HepG2 (cell line): ENCODE measurements around the gene GRIP2. TPM values are rescaled to one million over a fixed set of nuclear protein-coding genes. Genes with fewer than 3 reads are reported as not detected.

Experiments used
- ATAC-seq: fragments of 200-7000 bp; cut with Tn5 transposase; 3 replicates; pipeline ENCODE4 v1.9.1; 2020; ENCODE audit warnings: mild to moderate bottlenecking, moderate library complexity
- BruUV-seq: library from RNA; stranded (reverse); fragments of 400-500 nt; replicated peaks from 2 replicates; lab custom pipeline; 2021; lab: Mats Ljungman, UMichigan
- CTCF ChIA-PET: fragments of 300-600 bp; formaldehyde crosslinking; extraction: SDS; loops from one replicate; lab custom pipeline; 2021; ENCODE audit warnings: low total read pairs, inconsistent platforms, low intra/inter-chr PET ratio; lab: Yijun Ruan, JAX
- POLR2A ChIA-PET: fragments of 350-600 bp; sonication (Branson Sonifier 250); formaldehyde crosslinking; loops from one replicate; lab custom pipeline; 2020; ENCODE audit warnings: antibody characterized with exemption, inconsistent platforms; lab: Yijun Ruan, JAX
- DNase-seq: peaks from one replicate; pipeline ENCODE4 v3.0.0-alpha.2; 2015; ENCODE audit warnings: low spot score
- FAIRE-seq: peaks from 3 replicates; lab custom pipeline; 2011; peaks lifted over from hg19 to GRCh38; lab: Jason Lieb, UNC
- H2AFZ ChIP-seq: one replicate; pipeline ENCODE4 v1.6.1; 2011; ENCODE audit warnings: low read length, inconsistent platforms
- H3K27ac ChIP-seq: fragments of 300-600 bp; 3 replicates; pipeline ENCODE4 v1.8.0; 2011; ENCODE audit warnings: mixed run types, mild to moderate bottlenecking, mixed read lengths, low read length, inconsistent platforms; ENCODE audit not compliant: insufficient read depth; ENCODE audit errors: extremely low read length
- H3K27me3 ChIP-seq, 2 experiments: fragments of 200-600 bp in 1 of 2; 2 replicates in 1 of 2; 3 replicates in 1 of 2; pipeline versions ENCODE4 v1.6.0 to v1.8.0; 2011; ENCODE audit warnings: low read length in 2 of 2, mild to moderate bottlenecking in 2 of 2, moderate library complexity in 2 of 2, inconsistent platforms in 1 of 2; ENCODE audit not compliant: insufficient read depth in 2 of 2, control insufficient read depth in 1 of 2
- H3K36me3 ChIP-seq, 2 experiments: fragments of 200-600 bp in 1 of 2; replicated peaks in 1 of 2; 2 replicates in 1 of 2; 3 replicates in 1 of 2; pipeline versions ENCODE4 v1.5.1 to v1.8.0; 2011; ENCODE audit warnings: low read length in 2 of 2, inconsistent platforms in 1 of 2; ENCODE audit not compliant: insufficient read depth in 2 of 2, control insufficient read depth in 1 of 2
- H3K4me1 ChIP-seq: 2 replicates; pipeline ENCODE4 v1.5.1; 2012; ENCODE audit warnings: low read length, inconsistent platforms; ENCODE audit not compliant: insufficient read depth
- H3K4me2 ChIP-seq: 2 replicates; pipeline ENCODE4 v1.6.0; 2011; ENCODE audit warnings: low read depth, low read length, inconsistent platforms
- H3K4me3 ChIP-seq, 3 experiments: fragments of 200-600 bp in 1 of 3; sonication (generic), shearing (Covaris generic) in 1 of 3; replicated peaks in 1 of 3; 2 replicates each; pipeline ENCODE4 v1.5.1; 2011 to 2016; ENCODE audit warnings: low read length in 3 of 3, inconsistent platforms in 2 of 3, low read depth in 2 of 3, mild to moderate bottlenecking in 2 of 3, control low read depth in 1 of 3, mixed read lengths in 1 of 3; ENCODE audit not compliant: insufficient read depth in 1 of 3
- H3K79me2 ChIP-seq: one replicate; pipeline ENCODE4 v1.6.1; 2011; ENCODE audit warnings: low read length, inconsistent platforms; ENCODE audit not compliant: insufficient read depth
- H3K9ac ChIP-seq: 2 replicates; pipeline ENCODE4 v1.6.0; 2011; ENCODE audit warnings: mild to moderate bottlenecking, low read depth, low read length, inconsistent platforms; ENCODE audit not compliant: insufficient read depth
- H3K9me3 ChIP-seq: 2 replicates; pipeline ENCODE4 v1.5.1; 2012; ENCODE audit warnings: mild to moderate bottlenecking, low read length
- H4K20me1 ChIP-seq: 2 replicates; pipeline ENCODE4 v1.6.0; 2011; ENCODE audit warnings: inconsistent platforms, mild to moderate bottlenecking, low read length, moderate library complexity; ENCODE audit not compliant: insufficient read depth
- ARNT ChIP-seq: fragments of 450-650 bp; IDR thresholded peaks from 2 replicates; pipeline ENCODE4 v1.6.1; 2017
- CBFB ChIP-seq: sonication (generic); formaldehyde crosslinking; IDR thresholded peaks from 2 replicates; pipeline ENCODE4 v1.4.0; 2020; ENCODE audit warnings: missing genetic modification reagents
- CCAR2 ChIP-seq: fragments of 200-400 bp; formaldehyde crosslinking; optimal IDR thresholded peaks from 2 replicates; pipeline ENCODE3; 2018; ENCODE audit warnings: low read depth, mild to moderate bottlenecking, low read length, moderate library complexity
- DMAP1 ChIP-seq: IDR thresholded peaks from 2 replicates; pipeline ENCODE4 v1.6.1; 2016
- FOSL2 ChIP-seq: sonication (generic); formaldehyde crosslinking; IDR thresholded peaks from 2 replicates; pipeline ENCODE4 v1.4.0; 2020; ENCODE audit warnings: missing genetic modification reagents
- KDM6A ChIP-seq: IDR thresholded peaks from 2 replicates; pipeline ENCODE4 v1.6.1; 2016; ENCODE audit warnings: low read depth
- KLF6 ChIP-seq: IDR thresholded peaks from 2 replicates; pipeline ENCODE4 v1.8.0; 2016; ENCODE audit warnings: missing biosample characterization, missing genetic modification reagents
- RFX5 ChIP-seq: IDR thresholded peaks from 2 replicates; pipeline ENCODE4 v1.6.1; 2011; ENCODE audit warnings: low read depth, low read length, improper control_type of control experiment
- SKI ChIP-seq: fragments of 450-650 bp; IDR thresholded peaks from one replicate; pipeline ENCODE4 v1.6.1; 2018; ENCODE audit warnings: mild to moderate bottlenecking; ENCODE audit not compliant: partially characterized antibody
- ZNF460 ChIP-seq: sonication (generic); formaldehyde crosslinking; IDR thresholded peaks from 2 replicates; pipeline ENCODE4 v1.5.1; 2020; ENCODE audit warnings: missing genetic modification reagents, mild to moderate bottlenecking, borderline replicate concordance
- ZNF768 ChIP-seq: sonication (generic); formaldehyde crosslinking; IDR thresholded peaks from 2 replicates; pipeline ENCODE4 v1.4.0; 2020; ENCODE audit warnings: missing genetic modification reagents
- ZNF879 ChIP-seq: sonication (generic); formaldehyde crosslinking; IDR thresholded peaks from 2 replicates; pipeline ENCODE4 v1.8.1; 2023; ENCODE audit warnings: missing genetic modification reagents
- WGBS: methylation state at CpG from one replicate; pipeline ENCODE4 v1.1.6; 2017; ENCODE audit warnings: low lambda C conversion rate; 5-methylcytosine and 5-hydroxymethylcytosine counted together
- in situ Hi-C: cut with HindIII; loops from 2 replicates; pipeline ENCODE4 v1.10.0; 2017; ENCODE audit warnings: low pct_unique_long_range_greater_than_20kb; ENCODE audit not compliant: extremely low pct_ligation_motif_present
- intact Hi-C: fragments of 100-400 bp; cut with micrococcal nuclease; formaldehyde crosslinking; loops from one replicate; pipeline ENCODE4 v1.10.0; 2022; ENCODE audit not compliant: unreplicated experiment
- polyA plus RNA-seq, 8 experiments: library from polyadenylated mRNA; depleted of rRNA in 3 of 8; stranded (reverse) in 7 of 8; unstranded in 1 of 8; fragments of >200 nt; fragmentation: Illumina TruSeq in 4 of 8; extraction: Trizol in 4 of 8; gene quantifications; 2 replicates each; pipeline versions ENCODE4 v1.2.1 to v1.2.3, GENCODE V29; 2011 to 2016; ENCODE audit warnings: low read depth in 4 of 8, missing spikeins in 1 of 8, mixed read lengths in 1 of 8; ENCODE audit not compliant: insufficient read depth in 1 of 8
- total RNA-seq, 5 experiments: library from RNA; depleted of rRNA; stranded (reverse); fragments of >200 nt; fragmentation: Illumina TruSeq; extraction: Trizol; gene quantifications; 2 replicates each; pipeline ENCODE4 v1.2.3, GENCODE V29; 2016; ENCODE audit warnings: low read depth in 1 of 5
- TF ChIP-seq, protein P1 (sequence below): sonication (generic); formaldehyde crosslinking; conservative IDR thresholded peaks from 2 replicates; pipeline ENCODE4 v1.8.0; 2022; ENCODE audit warnings: missing genetic modification reagents
- TF ChIP-seq, protein P2 (sequence below), 2 experiments: fragments of 450-650 bp in 1 of 2; sonication (generic) in 1 of 2; formaldehyde crosslinking; IDR thresholded peaks; 2 replicates each; pipeline versions ENCODE4 v1.5.0 to v1.8.0; 2020 to 2022; ENCODE audit warnings: mild to moderate bottlenecking in 1 of 2, missing genetic modification reagents in 1 of 2
- TF ChIP-seq, protein P3 (sequence below): sonication (generic); formaldehyde crosslinking; IDR thresholded peaks from 2 replicates; pipeline ENCODE4 v1.4.0; 2020; ENCODE audit warnings: mild to moderate bottlenecking, missing genetic modification reagents
- TF ChIP-seq, protein P4 (sequence below): sonication (generic); formaldehyde crosslinking; IDR thresholded peaks from 2 replicates; pipeline ENCODE4 v1.4.0; 2020; ENCODE audit warnings: missing genetic modification reagents
- TF ChIP-seq, protein P5 (sequence below): sonication (generic); formaldehyde crosslinking; IDR thresholded peaks from 2 replicates; pipeline ENCODE4 v1.4.0; 2020; ENCODE audit warnings: mild to moderate bottlenecking, missing genetic modification reagents

The GRIP2 gene
- total and polyA plus RNA-seq, 2 of the 13 experiments (the other 11 are each of a cell fraction or from before 2014, with no cell fraction given) = 0.11 to 0.24 TPM

DNA sequence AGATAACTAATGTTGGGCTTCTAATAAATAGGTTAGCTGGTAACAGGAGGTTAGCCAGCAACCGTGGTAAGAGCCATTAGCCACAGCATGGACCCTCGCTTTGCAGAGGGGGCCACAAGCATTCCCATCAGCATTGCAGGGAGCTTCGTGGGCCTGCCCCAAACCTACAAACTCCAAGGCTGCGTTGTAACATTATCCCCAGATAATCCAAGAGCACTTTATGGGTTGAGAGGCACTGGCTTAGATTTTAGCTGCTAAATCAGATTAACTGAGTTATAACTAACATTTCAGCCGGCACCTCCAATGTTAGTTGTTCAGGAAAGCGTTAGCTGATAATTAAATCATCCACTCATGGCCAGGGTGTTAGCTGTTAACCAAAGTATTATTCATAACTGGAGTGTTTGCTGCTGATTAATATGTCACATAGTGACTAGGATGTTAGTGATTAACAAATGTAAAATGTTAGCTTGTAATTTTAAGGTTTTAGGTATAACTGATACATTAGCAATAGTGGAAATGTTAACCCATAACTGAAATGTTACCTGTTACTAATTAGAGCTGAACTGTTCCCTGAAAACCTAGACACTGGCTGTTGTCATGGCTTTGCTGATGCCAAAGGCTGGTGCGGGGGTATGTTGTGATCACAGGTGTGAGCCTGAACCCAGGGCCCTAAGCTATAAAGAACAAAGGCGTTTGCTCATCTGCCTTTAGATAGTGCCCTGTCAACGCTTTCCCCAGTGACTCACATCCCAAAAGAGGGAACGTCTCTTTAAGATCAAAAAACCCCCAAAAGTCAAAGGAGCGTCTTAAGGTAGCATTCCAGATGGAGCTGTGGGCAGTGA is 81.5 kb downstream of the GRIP2 start:
- Histone ChIP-seq H3K79me2 (no peaks in the 10 kb centered on the region), H3K9ac (no peak overlapping the region), H3K36me3 (peaks cover 11 to 22% of the 10 kb centered on the region in 2 experiments; a peak in 4 of 5 replicates), H3K27ac (no peak overlapping the region), H4K20me1 (no peaks in the 10 kb centered on the region), H3K4me1 (no peaks in the 10 kb centered on the region), H3K4me3 (no peak overlapping the region), H3K9me3 (no peaks in the 10 kb centered on the region), H2AFZ (no peak overlapping the region), H3K27me3 (no peaks in the 10 kb centered on the region), H3K4me2 (no peak overlapping the region)
- intact Hi-C loops (no loop called here), in situ Hi-C loops (no loop called here)
- BruUV-seq = no TSS peak
- WGBS = 95% methylated on average over 11 of the region's 11 CpGs
- FAIRE-seq (no peak), DNase-seq (no peak), ATAC-seq (no peak)
- CTCF ChIA-PET = interaction anchor here (0.9 to 3.7 kb wide), 2 partner anchors 89 to 198 kb away, joined by 3 to 41 read pairs; no protein-coding TSS in a partner anchor
- no peak for TF ChIP-seq RFX5
- TF ChIP-seq, protein P1, sequence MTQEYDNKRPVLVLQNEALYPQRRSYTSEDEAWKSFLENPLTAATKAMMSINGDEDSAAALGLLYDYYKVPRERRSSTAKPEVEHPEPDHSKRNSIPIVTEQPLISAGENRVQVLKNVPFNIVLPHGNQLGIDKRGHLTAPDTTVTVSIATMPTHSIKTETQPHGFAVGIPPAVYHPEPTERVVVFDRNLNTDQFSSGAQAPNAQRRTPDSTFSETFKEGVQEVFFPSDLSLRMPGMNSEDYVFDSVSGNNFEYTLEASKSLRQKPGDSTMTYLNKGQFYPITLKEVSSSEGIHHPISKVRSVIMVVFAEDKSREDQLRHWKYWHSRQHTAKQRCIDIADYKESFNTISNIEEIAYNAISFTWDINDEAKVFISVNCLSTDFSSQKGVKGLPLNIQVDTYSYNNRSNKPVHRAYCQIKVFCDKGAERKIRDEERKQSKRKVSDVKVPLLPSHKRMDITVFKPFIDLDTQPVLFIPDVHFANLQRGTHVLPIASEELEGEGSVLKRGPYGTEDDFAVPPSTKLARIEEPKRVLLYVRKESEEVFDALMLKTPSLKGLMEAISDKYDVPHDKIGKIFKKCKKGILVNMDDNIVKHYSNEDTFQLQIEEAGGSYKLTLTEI = no peak
- TF ChIP-seq DMAP1 = no peak
- no peak for TF ChIP-seq ZNF879 (CRISPR knock-in tag)
- TF ChIP-seq, protein P2, sequence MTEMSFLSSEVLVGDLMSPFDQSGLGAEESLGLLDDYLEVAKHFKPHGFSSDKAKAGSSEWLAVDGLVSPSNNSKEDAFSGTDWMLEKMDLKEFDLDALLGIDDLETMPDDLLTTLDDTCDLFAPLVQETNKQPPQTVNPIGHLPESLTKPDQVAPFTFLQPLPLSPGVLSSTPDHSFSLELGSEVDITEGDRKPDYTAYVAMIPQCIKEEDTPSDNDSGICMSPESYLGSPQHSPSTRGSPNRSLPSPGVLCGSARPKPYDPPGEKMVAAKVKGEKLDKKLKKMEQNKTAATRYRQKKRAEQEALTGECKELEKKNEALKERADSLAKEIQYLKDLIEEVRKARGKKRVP (CRISPR knock-in tag; IDR thresholded peaks at IDR 0.05) = no peak
- TF ChIP-seq KLF6 (CRISPR knock-in tag) = no peak
- no peak for TF ChIP-seq SKI
- TF ChIP-seq ZNF768 (CRISPR knock-in tag) = no peak
- no peak for TF ChIP-seq KDM6A (CRISPR knock-in tag)
- no peak for TF ChIP-seq ARNT
- TF ChIP-seq, protein P3, sequence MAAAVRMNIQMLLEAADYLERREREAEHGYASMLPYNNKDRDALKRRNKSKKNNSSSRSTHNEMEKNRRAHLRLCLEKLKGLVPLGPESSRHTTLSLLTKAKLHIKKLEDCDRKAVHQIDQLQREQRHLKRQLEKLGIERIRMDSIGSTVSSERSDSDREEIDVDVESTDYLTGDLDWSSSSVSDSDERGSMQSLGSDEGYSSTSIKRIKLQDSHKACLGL = no peak
- TF ChIP-seq CCAR2 = no peak
- TF ChIP-seq, protein P4, sequence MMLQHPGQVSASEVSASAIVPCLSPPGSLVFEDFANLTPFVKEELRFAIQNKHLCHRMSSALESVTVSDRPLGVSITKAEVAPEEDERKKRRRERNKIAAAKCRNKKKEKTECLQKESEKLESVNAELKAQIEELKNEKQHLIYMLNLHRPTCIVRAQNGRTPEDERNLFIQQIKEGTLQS (CRISPR knock-in tag) = no peak
- TF ChIP-seq, protein P5, sequence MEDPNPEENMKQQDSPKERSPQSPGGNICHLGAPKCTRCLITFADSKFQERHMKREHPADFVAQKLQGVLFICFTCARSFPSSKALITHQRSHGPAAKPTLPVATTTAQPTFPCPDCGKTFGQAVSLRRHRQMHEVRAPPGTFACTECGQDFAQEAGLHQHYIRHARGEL (CRISPR knock-in tag) = no peak
- TF ChIP-seq ZNF460 (CRISPR knock-in tag) = no peak
- no peak for TF ChIP-seq CBFB (CRISPR knock-in tag)
- no peak for TF ChIP-seq FOSL2 (CRISPR knock-in tag)
- POLR2A ChIA-PET = no interaction called here
